Progenitor cell of endocrine pancreas (in vitro differentiated cells): ENCODE data around the gene TREM1. TPM values are rescaled to one million over a fixed set of nuclear protein-coding genes. Genes with fewer than 3 reads are reported as not detected.

Experiments
- DNase-seq: peaks from one replicate; pipeline ENCODE4 v3.0.0; 2021; ENCODE audit warnings: low spot score; ENCODE audit not compliant: unreplicated experiment
- H3K27ac Mint-ChIP-seq: 2 replicates; pipeline ENCODE4 v1.8.0; 2021; ENCODE audit warnings: mild to moderate bottlenecking, moderate library complexity, mixed read lengths
- H3K27me3 Mint-ChIP-seq: 2 replicates; pipeline ENCODE4 v1.8.0; 2021; ENCODE audit warnings: mixed read lengths
- H3K36me3 Mint-ChIP-seq: 2 replicates; pipeline ENCODE4 v1.8.0; 2022; ENCODE audit warnings: mixed read lengths; ENCODE audit not compliant: insufficient read depth
- H3K4me1 Mint-ChIP-seq: 2 replicates; pipeline ENCODE4 v1.8.0; 2021; ENCODE audit warnings: low read depth, mixed read lengths
- H3K4me3 Mint-ChIP-seq: 2 replicates; pipeline ENCODE4 v1.8.0; 2021; ENCODE audit warnings: low read depth, mild to moderate bottlenecking, moderate library complexity, mixed read lengths
- H3K9me3 Mint-ChIP-seq: 2 replicates; pipeline ENCODE4 v1.8.0; 2021; ENCODE audit warnings: low read depth, mixed read lengths
- CTCF ChIP-seq: fragments of 200-600 bp; sonication (generic); IDR thresholded peaks from one replicate; pipeline ENCODE4 v1.5.0; 2021; ENCODE audit warnings: antibody characterized with exemption, mild to moderate bottlenecking; ENCODE audit not compliant: unreplicated experiment
- total RNA-seq: library from RNA; stranded (reverse); gene quantifications from 2 replicates; pipeline ENCODE4 v1.2.1, GENCODE V29; 2021

Gene TREM1
- total RNA-seq, 1 donor from 2014 or later, result not detected

GRCh38 chr6:41228096-41228495 lies 58.4 kb downstream of the TREM1 start, which contains the start of gene TREML4:
Gene TREML4, plus strand, starts transcription at chr6:41228349. Its CDS starts 79 bp downstream, at chr6:41228428.
- peaks cover 27% of the 10 kb centered on the region for H3K27me3 Mint-ChIP-seq
- H3K36me3 Mint-ChIP-seq, result no peaks in the 10 kb centered on the region
- TF ChIP-seq CTCF, result no peak
- DNase-seq, result no peak
- no peaks in the 10 kb centered on the region for H3K4me1 Mint-ChIP-seq
- no peak within 1 kb of the TSS for H3K4me3 Mint-ChIP-seq
- no peak within 1 kb of the TSS for H3K27ac Mint-ChIP-seq
- no peaks in the 10 kb centered on the region for H3K9me3 Mint-ChIP-seq

GRCh38 chr6:41226752-41227151 lies 59.7 kb downstream of the TREM1 start:
- H3K4me3 Mint-ChIP-seq, result no peak overlapping the region
- no peak for DNase-seq
- H3K27me3 Mint-ChIP-seq, result peaks cover 27% of the 10 kb centered on the region
- no peaks in the 10 kb centered on the region for H3K4me1 Mint-ChIP-seq
- no peaks in the 10 kb centered on the region for H3K9me3 Mint-ChIP-seq
- H3K36me3 Mint-ChIP-seq, result no peaks in the 10 kb centered on the region
- H3K27ac Mint-ChIP-seq, result no peak overlapping the region
- no peak for TF ChIP-seq CTCF

GRCh38 chr6:41224800-41225199 lies 61.7 kb downstream of the TREM1 start:
- no peak for TF ChIP-seq CTCF
- Mint-ChIP-seq H3K4me1 (no peaks in the 10 kb centered on the region), H3K4me3 (no peak overlapping the region), H3K27me3 (peaks cover 18% of the 10 kb centered on the region), H3K36me3 (no peaks in the 10 kb centered on the region), H3K9me3 (peaks cover 9% of the 10 kb centered on the region), H3K27ac (no peak overlapping the region)
- DNase-seq, result no peak

Other genes with a start within 250 kb of the TREM1 start
- gene UNC5CL, start 247.5 kb downstream of the TREM1 start, total RNA-seq, result 3.7 and 4.7 TPM in 2 replicates
- gene TSPO2, start 244.2 kb downstream of the TREM1 start, total RNA-seq, result not detected in 2 replicates
- 1.2 and 1.4 TPM in 2 replicates for gene APOBEC2, start 233.5 kb downstream of the TREM1 start, total RNA-seq
- gene OARD1, start 214.3 kb downstream of the TREM1 start, total RNA-seq, result 45.7 and 51.4 TPM in 2 replicates
- 61.8 and 62.7 TPM in 2 replicates for gene NFYA, start 213.7 kb downstream of the TREM1 start, total RNA-seq
- gene TREML1, start 132.3 kb downstream of the TREM1 start, total RNA-seq, result not detected in 2 replicates
- not detected in 2 replicates for gene TREM2, start 123.6 kb downstream of the TREM1 start, total RNA-seq
- not detected in 2 replicates for gene TREML2, start 85.5 kb downstream of the TREM1 start, total RNA-seq
- gene TREML4, start 58.3 kb downstream of the TREM1 start, total RNA-seq, result not detected in 2 replicates
- gene NCR2, start 48.9 kb upstream of the TREM1 start, total RNA-seq, result not detected in 2 replicates